CD4-positive, alpha-beta T cell (primary cell): Measurements from ENCODE around the gene CEP72. TPM values are rescaled to one million over a fixed set of nuclear protein-coding genes. Genes with fewer than 3 reads are reported as not detected.

Experiments
- ATAC-seq: fragments of 200-7000 bp; cut with Tn5 transposase; one replicate; pipeline ENCODE4 v1.10.0; 2022; ENCODE audit warnings: mild to moderate bottlenecking; ENCODE audit not compliant: poor library complexity
- CTCF ChIA-PET: fragments of 350-600 bp; sonication (Branson Sonifier 250); formaldehyde crosslinking; loops from one replicate; lab custom pipeline; 2021; ENCODE audit warnings: antibody characterized with exemption, inconsistent platforms; lab: Charles Lee
- POLR2A ChIA-PET: fragments of 350-600 bp; sonication (Branson Sonifier 250); formaldehyde crosslinking; loops from one replicate; lab custom pipeline; 2021; ENCODE audit warnings: antibody characterized with exemption, inconsistent platforms; lab: Charles Lee
- DNase-seq, 14 experiments: peaks; one replicate each; pipeline ENCODE4 v3.0.0-alpha.2; 2013 to 2020; ENCODE audit warnings: mixed read lengths in 2 of 14
- H3K27ac ChIP-seq, 2 donors: one replicate each; pipeline versions ENCODE4 v1.5.1 to v1.7.0; 2013; ENCODE audit warnings: low read length in 2 of 2, low read depth in 1 of 2, mild to moderate bottlenecking in 1 of 2
- H3K27me3 ChIP-seq, 2 experiments: 1 replicate in 1 of 2; 2 replicates in 1 of 2; pipeline versions ENCODE4 v1.6.1 to v1.7.0; 2013; ENCODE audit warnings: low read length in 2 of 2, control low read depth in 1 of 2, mild to moderate bottlenecking in 1 of 2, moderate library complexity in 1 of 2; ENCODE audit not compliant: insufficient read depth in 2 of 2, control insufficient read depth in 1 of 2
- H3K36me3 ChIP-seq: one replicate; pipeline ENCODE4 v1.6.1; 2013; ENCODE audit warnings: low read length, control low read depth; ENCODE audit not compliant: insufficient read depth
- H3K4me1 ChIP-seq: one replicate; pipeline ENCODE4 v1.6.1; 2013; ENCODE audit warnings: low read length, control low read depth; ENCODE audit not compliant: insufficient read depth
- H3K4me3 ChIP-seq: one replicate; pipeline ENCODE4 v1.5.1; 2013; ENCODE audit warnings: mild to moderate bottlenecking, low read length, moderate library complexity
- H3K9me3 ChIP-seq, 2 experiments: 1 replicate in 1 of 2; 2 replicates in 1 of 2; pipeline versions ENCODE4 v1.6.1 to v1.7.0; 2013; ENCODE audit warnings: low read length in 2 of 2, mild to moderate bottlenecking in 2 of 2, control low read depth in 1 of 2, moderate library complexity in 1 of 2; ENCODE audit not compliant: control insufficient read depth in 1 of 2, insufficient read depth in 1 of 2
- H3K27ac Mint-ChIP-seq: one replicate; pipeline ENCODE4 v1.8.0; 2020; ENCODE audit warnings: mixed read lengths
- H3K27me3 Mint-ChIP-seq: one replicate; pipeline ENCODE4 v1.8.0; 2021; ENCODE audit warnings: mixed read lengths
- H3K36me3 Mint-ChIP-seq: one replicate; pipeline ENCODE4 v1.8.0; 2021; ENCODE audit warnings: low read depth, mixed read lengths
- H3K4me1 Mint-ChIP-seq: one replicate; pipeline ENCODE4 v1.8.0; 2021; ENCODE audit warnings: low read depth, mixed read lengths
- H3K4me3 Mint-ChIP-seq: one replicate; pipeline ENCODE4 v1.8.0; 2020; ENCODE audit warnings: mild to moderate bottlenecking, mixed read lengths
- H3K9me3 Mint-ChIP-seq: one replicate; pipeline ENCODE4 v1.8.0; 2020; ENCODE audit warnings: mixed read lengths
- CTCF ChIP-seq: fragments of 200-600 bp; IDR thresholded peaks from one replicate; pipeline ENCODE4 v1.8.0; 2022; ENCODE audit warnings: antibody characterized with exemption, mild to moderate bottlenecking
- intact Hi-C, 2 experiments: fragments of 100-400 bp; cut with DNase I in 1 of 2; cut with micrococcal nuclease in 1 of 2; formaldehyde crosslinking; loops; one replicate each; pipeline versions ENCODE4 v1.15.1 to v1.9.0; 2023 to 2025; cut with DNase I, micrococcal nuclease
- total RNA-seq, 174 experiments: library from RNA in 2 of 174; stranded (reverse) in 2 of 174; gene quantifications; one replicate each; pipeline ENCODE4 v1.2.3 and lab custom pipeline; 2021 to 2026

The CEP72 gene
- total RNA-seq, 2 experiments from 2014 or later = 7.6 to 8.0 TPM

DNA sequence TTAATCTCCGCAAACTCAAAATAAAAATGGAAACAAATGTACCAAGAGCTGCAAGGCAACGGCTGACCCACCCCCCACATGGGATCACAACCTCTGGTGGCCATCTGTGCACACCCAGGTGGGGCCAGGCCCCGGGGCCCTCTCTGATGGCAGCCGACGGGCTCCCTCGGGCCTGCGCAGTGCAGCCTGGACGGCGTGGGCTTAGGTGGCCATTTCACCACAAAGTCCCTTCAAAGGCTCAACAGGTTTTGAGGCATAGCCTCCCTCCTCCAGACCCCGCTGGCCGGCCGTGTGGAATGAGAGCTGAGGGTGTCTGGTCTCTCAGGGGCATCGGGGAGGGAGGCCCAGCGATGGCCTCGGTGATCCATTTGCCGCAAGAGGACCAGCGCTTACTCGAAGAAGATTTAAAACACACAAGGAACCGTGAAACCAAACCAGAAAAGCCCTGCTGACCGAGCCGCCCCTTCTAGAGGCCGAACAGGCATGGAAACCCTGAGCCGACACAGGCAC lies 42.7 kb upstream of the CEP72 start:
- Mint-ChIP-seq H3K27ac (no peak overlapping the region), H3K36me3 (no peaks in the 10 kb centered on the region), H3K27me3 (peaks cover 32% of the 10 kb centered on the region), H3K9me3 (no peaks in the 10 kb centered on the region), H3K4me1 (no peaks in the 10 kb centered on the region), H3K4me3 (no peak overlapping the region)
- Histone ChIP-seq H3K27me3 (peaks cover 0 to 6% of the 10 kb centered on the region in 2 experiments), H3K4me3 (no peak overlapping the region), H3K27ac (no peak overlapping the region), H3K36me3 (no peaks in the 10 kb centered on the region), H3K9me3 (peaks cover 0 to 13% of the 10 kb centered on the region in 2 experiments), H3K4me1 (no peaks in the 10 kb centered on the region)
- POLR2A ChIA-PET = no interaction called here
- intact Hi-C loops = no loop called here
- CTCF ChIA-PET = no interaction called here
- no peak for ATAC-seq
- DNase-seq = no peak
- no peak for TF ChIP-seq CTCF

- Mint-ChIP-seq H3K4me1 (no peaks in the 10 kb centered on the region), H3K27ac (no peak overlapping the region), H3K4me3 (no peak overlapping the region), H3K9me3 (no peaks in the 10 kb centered on the region), H3K36me3 (no peaks in the 10 kb centered on the region), H3K27me3 (peaks cover 37% of the 10 kb centered on the region)
- H3K4me3 ChIP-seq = no peak overlapping the region
- H3K9me3 ChIP-seq = peaks cover 0 to 15% of the 10 kb centered on the region in 2 experiments
- POLR2A ChIA-PET = no interaction called here
- DNase-seq (no peak), ATAC-seq (no peak)
- no peaks in the 10 kb centered on the region for H3K4me1 ChIP-seq
- no peak for TF ChIP-seq CTCF
- H3K27me3 ChIP-seq = peaks cover 0 to 6% of the 10 kb centered on the region in 2 experiments
- CTCF ChIA-PET = no interaction called here
- H3K36me3 ChIP-seq = no peaks in the 10 kb centered on the region
- no peak overlapping the region for H3K27ac ChIP-seq
- intact Hi-C loops = no loop called here
Observed at GRCh38 chr5:569868-570361, 42.2 kb upstream of the CEP72 start.

GRCh38 chr5:570446-570845 lies 41.7 kb upstream of the CEP72 start:
- Mint-ChIP-seq H3K36me3 (no peaks in the 10 kb centered on the region), H3K9me3 (no peaks in the 10 kb centered on the region), H3K27ac (no peak overlapping the region), H3K4me3 (no peak overlapping the region), H3K4me1 (no peaks in the 10 kb centered on the region), H3K27me3 (peaks cover 42% of the 10 kb centered on the region)
- CTCF ChIA-PET = no interaction called here
- Histone ChIP-seq H3K27me3 (peaks cover 1 to 6% of the 10 kb centered on the region in 2 experiments), H3K36me3 (no peaks in the 10 kb centered on the region), H3K4me1 (no peaks in the 10 kb centered on the region), H3K4me3 (no peak overlapping the region), H3K9me3 (peaks cover 0 to 19% of the 10 kb centered on the region in 2 experiments), H3K27ac (no peak overlapping the region)
- intact Hi-C loops = no loop called here
- POLR2A ChIA-PET = no interaction called here
- DNase-seq (no peak), ATAC-seq (no peak)
- no peak for TF ChIP-seq CTCF
